Measurements from ENCODE around the gene MSI2.

DNA sequence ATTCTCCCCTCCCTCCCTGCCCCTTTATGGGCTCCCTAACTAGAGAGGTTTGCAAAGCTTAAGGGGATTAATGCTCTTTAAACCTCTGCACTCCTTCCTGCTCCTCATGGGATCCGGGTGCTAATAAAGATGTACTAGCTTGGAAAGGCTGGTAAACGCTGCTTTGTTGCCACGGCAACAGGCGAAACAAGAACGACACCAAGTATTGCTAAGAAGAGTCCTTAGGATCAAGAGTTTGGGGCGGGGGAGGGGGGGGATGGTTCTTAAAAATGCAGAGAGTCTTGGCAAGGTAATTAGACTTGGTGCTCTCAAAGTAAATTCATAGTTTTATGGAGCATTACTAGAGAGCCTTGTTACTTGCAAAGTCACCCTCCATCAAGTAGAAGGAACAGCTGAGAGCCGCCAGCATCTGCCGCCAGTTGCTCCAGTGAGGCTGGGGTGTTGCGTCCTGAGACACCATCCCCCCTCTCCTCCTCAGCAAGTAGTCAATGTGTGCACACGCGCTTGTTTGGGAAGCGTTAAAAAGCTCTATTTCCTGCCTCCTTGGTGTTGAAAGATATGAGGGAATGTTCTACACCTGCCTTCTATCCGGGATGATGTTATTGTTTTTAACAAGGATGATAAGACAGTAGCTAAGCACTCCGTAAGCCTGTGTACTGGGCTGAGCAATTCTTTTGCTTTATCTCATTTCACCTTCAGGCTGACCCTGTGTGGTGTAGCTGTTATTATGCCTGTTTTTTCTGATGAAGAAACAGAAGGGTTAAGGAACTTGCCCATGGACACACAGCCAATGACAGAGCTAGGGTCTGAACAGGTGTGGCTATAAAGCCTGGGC is 297.9 kb downstream of the MSI2 start:
- TF ChIP-seq, protein P1, sequence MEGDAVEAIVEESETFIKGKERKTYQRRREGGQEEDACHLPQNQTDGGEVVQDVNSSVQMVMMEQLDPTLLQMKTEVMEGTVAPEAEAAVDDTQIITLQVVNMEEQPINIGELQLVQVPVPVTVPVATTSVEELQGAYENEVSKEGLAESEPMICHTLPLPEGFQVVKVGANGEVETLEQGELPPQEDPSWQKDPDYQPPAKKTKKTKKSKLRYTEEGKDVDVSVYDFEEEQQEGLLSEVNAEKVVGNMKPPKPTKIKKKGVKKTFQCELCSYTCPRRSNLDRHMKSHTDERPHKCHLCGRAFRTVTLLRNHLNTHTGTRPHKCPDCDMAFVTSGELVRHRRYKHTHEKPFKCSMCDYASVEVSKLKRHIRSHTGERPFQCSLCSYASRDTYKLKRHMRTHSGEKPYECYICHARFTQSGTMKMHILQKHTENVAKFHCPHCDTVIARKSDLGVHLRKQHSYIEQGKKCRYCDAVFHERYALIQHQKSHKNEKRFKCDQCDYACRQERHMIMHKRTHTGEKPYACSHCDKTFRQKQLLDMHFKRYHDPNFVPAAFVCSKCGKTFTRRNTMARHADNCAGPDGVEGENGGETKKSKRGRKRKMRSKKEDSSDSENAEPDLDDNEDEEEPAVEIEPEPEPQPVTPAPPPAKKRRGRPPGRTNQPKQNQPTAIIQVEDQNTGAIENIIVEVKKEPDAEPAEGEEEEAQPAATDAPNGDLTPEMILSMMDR (IDR thresholded peaks at IDR 0.05): no peak
- TF ChIP-seq POLR2AphosphoS5 (IDR thresholded peaks at IDR 0.05): no peak
- no peak for TF ChIP-seq POLR2A (IDR thresholded peaks at IDR 0.05)
- no peak for TF ChIP-seq EP300 (IDR thresholded peaks at IDR 0.05)

Measured in suprapubic skin (tissue), 4 donors.